PC-3 (cell line): ENCODE data around the gene HNF4A.

Source experiments
- CTCF ChIP-seq: fragments of 300-600 bp; sonication (generic); conservative IDR thresholded peaks from 2 replicates; pipeline ENCODE4 v1.5.1; 2017; ENCODE audit warnings: antibody characterized with exemption, low read depth, mild to moderate bottlenecking, low read length
- EZH2phosphoT487 ChIP-seq: fragments of 300-600 bp; sonication (generic); IDR thresholded peaks from 2 replicates; pipeline ENCODE4 v1.6.1; 2018; ENCODE audit warnings: mild to moderate bottlenecking, antibody characterized with exemption, low read length, borderline replicate concordance

DNA sequence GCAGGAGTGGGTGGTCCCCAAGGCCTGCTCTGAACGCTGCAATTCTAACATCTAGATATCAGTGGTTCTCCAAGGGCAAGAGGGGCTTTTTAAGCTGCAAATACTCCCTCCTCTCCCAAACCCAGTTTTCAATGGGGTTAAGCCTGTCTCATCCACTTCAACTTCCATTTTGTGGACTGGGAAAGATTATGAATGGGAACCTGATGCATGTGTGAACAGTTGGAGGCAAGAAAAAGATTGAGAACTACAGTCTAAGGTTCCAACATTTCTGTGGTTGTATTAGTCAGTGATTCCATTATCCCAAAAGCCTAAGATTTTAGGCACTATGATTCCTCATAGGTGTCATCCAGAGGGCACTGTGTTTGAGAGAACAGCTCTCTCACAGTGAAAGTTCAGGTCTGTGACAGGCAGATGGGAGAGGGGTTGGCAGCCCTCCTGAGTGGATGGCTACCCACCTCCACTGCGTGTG lies 53.7 kb downstream of the HNF4A start:
- TF ChIP-seq CTCF (no peak), EZH2phosphoT487 (no peak)
